WI38 (cell line): ENCODE measurements around the gene GNPTAB.
"Not testable (repeated sequence)": the region's sequence is repeated elsewhere in the genome, so short reads cannot be mapped to it uniquely, and the experiment has no call there.

Experiments
- H3K4me3 ChIP-seq: 2 replicates; pipeline ENCODE4 v1.5.1; 2011; ENCODE audit warnings: low read depth, mild to moderate bottlenecking, control low read depth, low read length
- CTCF ChIP-seq: IDR thresholded peaks from 2 replicates; pipeline ENCODE4 v1.5.1; 2012; ENCODE audit warnings: low read depth, mild to moderate bottlenecking, control low read depth, low read length

GNPTAB gene

GRCh38 chr12:101870925-101871324 is 40.2 kb upstream of the GNPTAB start:
- H3K4me3 ChIP-seq: no peak overlapping the region
- no peak for TF ChIP-seq CTCF

GRCh38 chr12:101867619-101868018 is 36.9 kb upstream of the GNPTAB start:
- not testable (repeated sequence) for H3K4me3 ChIP-seq

GRCh38 chr12:101866615-101867373 is 36.0 kb upstream of the GNPTAB start:
- TF ChIP-seq CTCF: no peak
- no peak overlapping the region for H3K4me3 ChIP-seq

- no peak overlapping the region for H3K4me3 ChIP-seq
- TF ChIP-seq CTCF: no peak
Measured at GRCh38 chr12:101863981-101864380, 33.2 kb upstream of the GNPTAB start.

GRCh38 chr12:101862245-101862644 is 31.5 kb upstream of the GNPTAB start:
- H3K4me3 ChIP-seq: no peak overlapping the region
- TF ChIP-seq CTCF: no peak

GRCh38 chr12:101861688-101862087 is 30.9 kb upstream of the GNPTAB start:
- H3K4me3 ChIP-seq: not testable (repeated sequence)

GRCh38 chr12:101859664-101860607 is 29.2 kb upstream of the GNPTAB start:
- no peak overlapping the region for H3K4me3 ChIP-seq
- TF ChIP-seq CTCF: no peak

- TF ChIP-seq CTCF: no peak
- no peak overlapping the region for H3K4me3 ChIP-seq
Measured at GRCh38 chr12:101858361-101858760, 27.6 kb upstream of the GNPTAB start.
